Liver (tissue), 3 donors: Measurements from ENCODE around the gene CARD14.

Experiments used
- CTCF ChIP-seq: fragments of 150-350 bp; IDR thresholded peaks from 2 replicates; pipeline ENCODE4 v1.5.1; 2017; ENCODE audit warnings: improper control_type of control experiment, low read depth, low read length; ENCODE audit not compliant: missing input control
- JUND ChIP-seq, 2 donors: IDR thresholded peaks; 2 replicates each; pipeline ENCODE4 v1.6.1; 2016; ENCODE audit warnings: antibody characterized with exemption in 2 of 2
- donor health status: healthy.
- donor health status: healthy.

DNA sequence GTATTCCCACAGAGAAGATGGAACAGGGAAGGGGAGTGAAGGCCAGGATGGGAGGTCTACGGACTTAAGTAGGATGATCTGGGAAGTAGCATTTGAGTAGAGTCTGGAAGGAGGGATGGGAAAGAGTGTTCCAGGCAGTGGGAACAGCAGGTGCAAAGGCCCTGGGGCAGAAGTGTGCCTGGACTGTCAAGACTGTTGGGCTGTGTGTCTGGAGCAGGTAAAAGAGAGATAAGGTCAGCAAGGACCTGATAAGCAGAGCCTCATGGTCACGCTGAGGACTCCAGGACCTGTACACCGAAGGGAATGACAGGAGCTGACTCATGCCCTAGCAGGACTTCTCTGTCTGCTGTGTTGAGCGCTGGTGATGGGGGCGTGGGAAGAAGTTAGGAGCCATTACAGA lies 723 bp upstream of the CARD14 start:
- no peak for TF ChIP-seq CTCF
- no peak for TF ChIP-seq JUND (IDR thresholded peaks at IDR 0.05)
